CD1c-positive myeloid dendritic cell (primary cell): ENCODE measurements around the gene GPHN.

ENCODE experiments used
- DNase-seq: peaks from one replicate; pipeline ENCODE4 v3.0.0-alpha.2; 2016; ENCODE audit errors: extremely low spot score

The GPHN gene

GRCh38 chr14:66507722-66508546 is at the start of gene GPHN:
TSS of gene GPHN (plus strand) at chr14:66508147.
- peak; percentile 93 for DNase-seq

- no peak for DNase-seq
These were observed 48.3 kb upstream of the GPHN start for GRCh38 chr14:66459603-66460002.

GRCh38 chr14:66464261-66464660 is 43.7 kb upstream of the GPHN start:
- no peak for DNase-seq

- DNase-seq, result no peak
These were observed 39.1 kb upstream of the GPHN start for GRCh38 chr14:66468778-66469367.

- DNase-seq, result no peak
These were observed 36.4 kb upstream of the GPHN start for GRCh38 chr14:66471584-66471983.

GRCh38 chr14:66472251-66472650 is 35.7 kb upstream of the GPHN start:
- DNase-seq, result no peak

- DNase-seq, result no peak
These were observed 34.7 kb upstream of the GPHN start for GRCh38 chr14:66473223-66473622.

GRCh38 chr14:66476964-66477363 is 31.0 kb upstream of the GPHN start:
- DNase-seq, result no peak

GRCh38 chr14:66477567-66477966 is 30.4 kb upstream of the GPHN start:
- no peak for DNase-seq

- DNase-seq, result no peak
These were observed 25.1 kb upstream of the GPHN start for GRCh38 chr14:66482873-66483272.

- no peak for DNase-seq
These were observed 24.6 kb upstream of the GPHN start for GRCh38 chr14:66483322-66483721.

GRCh38 chr14:66485029-66485428 is 22.9 kb upstream of the GPHN start:
- no peak for DNase-seq

GRCh38 chr14:66485910-66486421 is 22.0 kb upstream of the GPHN start, which contains the start of gene CCDC196:
TSS of gene CCDC196 (plus strand) at chr14:66486371. CDS start at chr14:66486503, 132 bp downstream.
- no peak for DNase-seq

- DNase-seq, result no peak
These were observed 20.8 kb upstream of the GPHN start for GRCh38 chr14:66487164-66487563.

- no peak for DNase-seq
These were observed 17.5 kb upstream of the GPHN start for GRCh38 chr14:66490143-66491111.

GRCh38 chr14:66493750-66494149 is 14.2 kb upstream of the GPHN start:
- DNase-seq, result no peak

- peak; percentile 71 for DNase-seq
These were observed 12.5 kb upstream of the GPHN start for GRCh38 chr14:66495218-66496098.

- DNase-seq, result no peak
These were observed 11.6 kb upstream of the GPHN start for GRCh38 chr14:66496188-66496807.

GRCh38 chr14:66496911-66497310 is 11.0 kb upstream of the GPHN start:
- no peak for DNase-seq

- no peak for DNase-seq
These were observed 9.6 kb upstream of the GPHN start for GRCh38 chr14:66498311-66498710.
